GM18858 (cell line): ENCODE data around the gene SBK1.
"Not testable (repeated sequence)": the region's sequence is repeated elsewhere in the genome, so short reads cannot be mapped to it uniquely, and the experiment has no call there.

ENCODE experiments used
- ATAC-seq: cut with Tn5 transposase; IDR thresholded peaks from one replicate; pipeline ENCODE4 v1.9.1; 2021; ENCODE audit not compliant: unreplicated experiment

Gene SBK1

GRCh38 chr16:28330232-28330631 is 37.9 kb downstream of the SBK1 start:
- not testable (repeated sequence) for ATAC-seq

DNA sequence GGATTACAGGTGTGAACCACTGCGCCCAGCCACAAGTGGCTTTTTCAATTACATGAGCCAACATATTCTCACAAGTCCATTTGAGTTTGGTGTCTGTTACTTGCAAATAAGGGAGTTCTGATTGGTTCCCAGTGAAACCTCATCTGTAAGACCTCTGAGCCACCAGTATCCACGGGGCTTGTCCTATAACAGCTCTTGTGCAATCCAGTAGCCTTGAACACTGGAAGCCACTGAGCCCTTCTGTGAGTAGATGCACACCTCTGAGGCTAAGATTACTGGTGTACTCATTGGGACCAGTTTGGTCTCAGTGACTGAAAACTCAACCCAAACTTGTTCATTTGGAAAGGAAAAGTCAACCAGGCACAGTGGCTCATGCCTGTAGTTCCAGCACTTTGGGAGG is 38.7 kb downstream of the SBK1 start:
- ATAC-seq, result not testable (repeated sequence)

DNA sequence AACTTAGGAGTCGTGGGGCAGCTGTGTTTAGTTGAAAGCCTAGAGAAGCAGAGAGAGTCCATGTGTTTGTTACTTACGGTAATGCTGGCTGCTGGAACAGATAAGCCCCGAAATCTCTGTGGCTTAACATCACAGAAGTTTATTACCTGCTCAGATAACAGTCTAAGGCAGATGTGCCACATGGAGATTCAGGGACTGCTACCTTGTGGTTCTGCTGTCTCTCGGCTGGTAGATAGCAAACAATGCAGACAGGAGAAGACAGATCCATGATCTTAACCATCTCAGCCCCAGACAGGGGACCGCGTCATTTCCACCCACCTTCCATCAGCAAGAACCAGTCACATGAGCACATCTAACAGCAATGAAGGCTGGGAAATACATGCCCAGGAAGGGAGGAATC is 40.3 kb downstream of the SBK1 start:
- ATAC-seq, result not testable (repeated sequence)

GRCh38 chr16:28335678-28336077 is 43.4 kb downstream of the SBK1 start:
- ATAC-seq, result not testable (repeated sequence)

DNA sequence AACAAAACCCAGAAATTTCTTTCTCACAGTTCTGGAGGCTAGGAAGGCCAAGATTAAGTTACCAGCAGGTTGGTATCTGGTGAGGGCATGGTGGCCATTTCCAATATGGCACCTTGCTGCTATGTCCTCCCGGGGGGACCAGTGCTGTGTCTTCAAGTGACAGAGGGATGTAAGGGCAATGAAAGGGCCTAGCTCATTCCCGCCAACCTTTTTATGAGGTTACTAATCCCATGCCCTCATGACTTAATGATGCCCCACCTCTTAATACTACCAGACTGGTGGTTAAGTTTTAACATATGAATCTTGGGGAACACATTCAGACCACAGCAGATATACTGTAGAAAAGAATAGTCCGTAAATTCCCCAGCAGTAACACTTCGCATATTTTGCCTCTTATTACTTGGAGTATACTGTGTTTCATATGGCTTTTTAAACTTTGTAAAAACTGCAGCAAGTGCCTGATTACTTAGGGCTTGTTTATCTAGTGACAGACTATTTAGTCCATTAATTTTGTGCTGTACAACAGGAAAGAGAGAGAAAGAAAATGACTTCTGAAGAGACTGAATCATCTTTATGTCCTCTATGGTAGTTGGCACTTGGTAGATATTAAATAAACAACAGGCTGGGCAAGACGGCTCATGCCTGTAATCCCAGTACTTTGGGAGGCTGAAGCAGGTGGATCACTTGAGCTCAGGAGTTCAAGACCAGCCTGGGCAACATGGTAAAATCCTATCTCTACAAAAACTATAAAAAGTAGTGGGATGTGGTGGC is 44.8 kb downstream of the SBK1 start:
- ATAC-seq, result not testable (repeated sequence)

GRCh38 chr16:28338230-28338629 is 45.9 kb downstream of the SBK1 start:
- not testable (repeated sequence) for ATAC-seq

- ATAC-seq, result not testable (repeated sequence)
Measured at GRCh38 chr16:28362600-28362999, 70.3 kb downstream of the SBK1 start.

- ATAC-seq, result not testable (repeated sequence)
Measured at GRCh38 chr16:28363408-28363807, 71.1 kb downstream of the SBK1 start, which contains the start of gene NPIPB6. TSS of gene NPIPB6 (minus strand) at chr16:28363508. CDS start at chr16:28362822, 686 bp downstream.

DNA sequence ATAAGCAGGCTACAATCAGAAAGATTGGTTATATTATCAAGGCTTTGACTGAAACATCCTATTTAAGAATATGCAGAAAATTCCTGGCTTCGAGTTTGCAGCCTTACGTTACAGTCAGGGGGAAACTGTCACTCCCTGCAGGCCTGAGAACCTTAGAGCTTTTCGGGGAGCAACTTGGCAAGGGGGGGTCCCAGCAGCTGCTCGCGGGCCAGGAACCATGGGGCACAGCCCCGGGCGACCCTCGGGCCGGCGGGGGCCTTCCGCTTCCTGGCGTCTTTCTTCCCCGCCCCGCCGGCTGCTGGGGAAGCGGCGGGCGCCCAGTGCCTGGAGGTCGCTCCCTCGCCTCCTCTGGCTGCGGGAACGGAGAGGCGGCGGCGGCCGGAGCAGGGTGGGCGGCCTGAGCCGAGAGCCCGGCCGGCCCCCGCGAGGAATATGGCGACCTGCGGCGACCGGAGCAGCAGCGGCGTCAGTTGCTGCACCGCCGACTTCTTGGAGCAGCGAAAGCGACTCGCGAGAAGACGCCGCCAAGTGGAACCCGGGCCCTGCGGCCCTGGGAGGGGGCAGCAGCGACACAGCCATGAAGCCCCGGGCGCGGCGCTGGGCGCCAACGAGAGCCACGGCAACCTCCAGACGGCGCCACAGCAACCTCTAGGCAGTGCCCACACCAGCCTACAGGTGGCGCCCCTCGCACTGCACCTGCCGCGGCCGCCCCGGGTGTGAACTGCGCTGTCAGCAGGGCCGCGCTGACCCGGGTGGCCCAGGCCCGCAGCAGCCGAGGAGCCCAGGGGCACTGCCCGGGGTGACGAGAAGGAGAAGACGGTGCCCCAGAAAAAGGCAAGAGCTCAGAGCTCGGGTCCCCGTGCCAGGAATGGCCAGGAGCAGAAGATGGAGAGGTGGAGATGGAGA is 72.2 kb downstream of the SBK1 start:
- peak; percentile 66 for ATAC-seq

- ATAC-seq, result not testable (repeated sequence)
Measured at GRCh38 chr16:28367926-28368325, 75.6 kb downstream of the SBK1 start.
